ENCODE results near the gene LIPT2.

DNA sequence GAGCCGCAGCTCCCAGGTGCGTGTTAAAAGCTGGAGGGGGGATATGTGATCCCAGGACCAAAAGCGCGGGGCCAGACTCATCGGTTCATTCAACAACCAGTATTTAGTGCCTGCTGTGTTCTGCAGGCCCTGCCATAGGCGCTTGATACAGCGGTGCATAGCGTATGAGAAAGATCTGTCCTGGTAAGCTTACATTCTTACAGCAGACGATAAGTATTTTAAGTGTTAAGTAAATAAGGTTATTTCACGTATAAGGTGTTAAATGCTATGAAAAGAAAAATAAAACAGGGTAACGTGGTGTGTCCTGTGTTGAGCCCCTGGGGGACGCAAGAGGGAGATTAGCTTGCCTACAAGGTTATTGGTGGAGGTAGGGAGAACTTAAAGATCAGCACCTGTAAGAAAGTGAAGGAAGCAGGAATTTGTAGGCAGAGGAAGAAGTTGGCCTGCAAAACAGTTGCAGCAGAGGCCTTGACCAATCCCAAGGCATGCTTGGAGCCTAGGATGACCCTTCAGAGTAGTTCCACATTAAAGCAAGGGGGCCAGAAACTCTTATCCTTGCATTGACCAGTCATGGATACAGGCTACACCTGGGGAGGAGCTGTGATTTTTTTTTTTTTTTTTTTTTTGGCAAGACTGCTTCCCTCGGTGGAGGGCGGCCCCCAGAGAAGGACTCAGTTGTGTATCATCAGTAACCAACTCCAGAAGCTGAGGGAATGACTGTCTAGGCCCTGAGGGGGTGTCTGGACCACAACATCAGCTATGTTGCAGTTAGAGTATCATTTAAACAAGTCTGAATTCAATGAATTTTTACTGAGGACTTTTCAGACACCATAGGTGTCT, 487 bp upstream of the LIPT2 start:
- TF ChIP-seq E2F1 (CRISPR knock-in tag; IDR thresholded peaks at IDR 0.05) (no peak), CTCF (IDR thresholded peaks at IDR 0.05) (no peak), E2F4 (CRISPR knock-in tag; IDR thresholded peaks at IDR 0.05; ENCODE audit: borderline replicate concordance, low read depth) (no peak), ZNF396 (CRISPR knock-in tag; IDR thresholded peaks at IDR 0.05; ENCODE audit: borderline replicate concordance) (no peak), CREB1 (CRISPR knock-in tag; IDR thresholded peaks at IDR 0.05) (no peak), ZNF138 (CRISPR knock-in tag; conservative IDR thresholded peaks at IDR 0.05) (no peak), ATF2 (CRISPR knock-in tag; IDR thresholded peaks at IDR 0.05; ENCODE audit: borderline replicate concordance, low read depth) (no peak), CREM (CRISPR knock-in tag; IDR thresholded peaks at IDR 0.05) (no peak), KAT7 (CRISPR knock-in tag; IDR thresholded peaks at IDR 0.05; ENCODE audit: borderline replicate concordance) (no peak), ZBTB21 (CRISPR knock-in tag; IDR thresholded peaks at IDR 0.05; ENCODE audit: borderline replicate concordance) (no peak)
- TF ChIP-seq, protein P1, sequence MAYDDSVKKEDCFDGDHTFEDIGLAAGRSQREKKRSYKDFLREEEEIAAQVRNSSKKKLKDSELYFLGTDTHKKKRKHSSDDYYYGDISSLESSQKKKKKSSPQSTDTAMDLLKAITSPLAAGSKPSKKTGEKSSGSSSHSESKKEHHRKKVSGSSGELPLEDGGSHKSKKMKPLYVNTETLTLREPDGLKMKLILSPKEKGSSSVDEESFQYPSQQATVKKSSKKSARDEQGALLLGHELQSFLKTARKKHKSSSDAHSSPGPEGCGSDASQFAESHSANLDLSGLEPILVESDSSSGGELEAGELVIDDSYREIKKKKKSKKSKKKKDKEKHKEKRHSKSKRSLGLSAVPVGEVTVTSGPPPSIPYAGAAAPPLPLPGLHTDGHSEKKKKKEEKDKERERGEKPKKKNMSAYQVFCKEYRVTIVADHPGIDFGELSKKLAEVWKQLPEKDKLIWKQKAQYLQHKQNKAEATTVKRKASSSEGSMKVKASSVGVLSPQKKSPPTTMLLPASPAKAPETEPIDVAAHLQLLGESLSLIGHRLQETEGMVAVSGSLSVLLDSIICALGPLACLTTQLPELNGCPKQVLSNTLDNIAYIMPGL (CRISPR knock-in tag; IDR thresholded peaks at IDR 0.05), result no peak
- TF ChIP-seq, protein P2, sequence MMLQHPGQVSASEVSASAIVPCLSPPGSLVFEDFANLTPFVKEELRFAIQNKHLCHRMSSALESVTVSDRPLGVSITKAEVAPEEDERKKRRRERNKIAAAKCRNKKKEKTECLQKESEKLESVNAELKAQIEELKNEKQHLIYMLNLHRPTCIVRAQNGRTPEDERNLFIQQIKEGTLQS (CRISPR knock-in tag; conservative IDR thresholded peaks at IDR 0.05), result no peak
- TF ChIP-seq, protein P3, sequence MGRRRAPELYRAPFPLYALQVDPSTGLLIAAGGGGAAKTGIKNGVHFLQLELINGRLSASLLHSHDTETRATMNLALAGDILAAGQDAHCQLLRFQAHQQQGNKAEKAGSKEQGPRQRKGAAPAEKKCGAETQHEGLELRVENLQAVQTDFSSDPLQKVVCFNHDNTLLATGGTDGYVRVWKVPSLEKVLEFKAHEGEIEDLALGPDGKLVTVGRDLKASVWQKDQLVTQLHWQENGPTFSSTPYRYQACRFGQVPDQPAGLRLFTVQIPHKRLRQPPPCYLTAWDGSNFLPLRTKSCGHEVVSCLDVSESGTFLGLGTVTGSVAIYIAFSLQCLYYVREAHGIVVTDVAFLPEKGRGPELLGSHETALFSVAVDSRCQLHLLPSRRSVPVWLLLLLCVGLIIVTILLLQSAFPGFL (CRISPR knock-in tag; IDR thresholded peaks at IDR 0.05; ENCODE audit: borderline replicate concordance), result no peak
